B cell (primary cell): ENCODE data around the gene C10orf90. TPM values are rescaled to one million over a fixed set of nuclear protein-coding genes. Genes with fewer than 3 reads are reported as not detected.

ENCODE experiments used
- ATAC-seq: fragments of 200-7000 bp; cut with Tn5 transposase; one replicate; pipeline ENCODE4 v1.10.0; 2021; ENCODE audit warnings: low read depth, mild to moderate bottlenecking, moderate number of reproducible peaks, moderate library complexity
- CTCF ChIA-PET: fragments of 350-600 bp; sonication (Branson Sonifier 250); formaldehyde crosslinking; loops from one replicate; lab custom pipeline; 2021; ENCODE audit warnings: antibody characterized with exemption, inconsistent platforms; lab: Charles Lee
- POLR2A ChIA-PET: fragments of 350-600 bp; sonication (Branson Sonifier 250); formaldehyde crosslinking; loops from one replicate; lab custom pipeline; 2021; ENCODE audit warnings: antibody characterized with exemption; lab: Charles Lee
- DNase-seq: peaks from one replicate; pipeline ENCODE4 v3.0.0; 2013
- H2AFZ ChIP-seq: 2 replicates; pipeline ENCODE4 v1.6.1; 2012; ENCODE audit warnings: mild to moderate bottlenecking, low read depth, low read length; ENCODE audit not compliant: insufficient read depth, poor library complexity, severe bottlenecking
- H3K27ac ChIP-seq, 2 donors: 1 replicate in 1 of 2; 2 replicates in 1 of 2; pipeline ENCODE4 v1.5.1; 2012 to 2013; ENCODE audit warnings: low read length in 2 of 2, mild to moderate bottlenecking in 2 of 2, moderate library complexity in 1 of 2
- H3K27me3 ChIP-seq, 4 experiments: fragments of 200-600 bp in 1 of 4; sonication (generic) in 1 of 4; replicated peaks in 1 of 4; 1 replicate in 2 of 4; 2 replicates in 2 of 4; pipeline versions ENCODE4 v1.6.1 to v1.7.0; 2013 to 2016; ENCODE audit warnings: low read length in 3 of 4, mild to moderate bottlenecking in 2 of 4, mixed read lengths in 1 of 4, moderate library complexity in 1 of 4; ENCODE audit not compliant: insufficient read depth in 4 of 4, control insufficient read depth in 3 of 4; ENCODE audit errors: control extremely low read depth in 1 of 4
- H3K36me3 ChIP-seq, 2 experiments: replicated peaks in 1 of 2; 1 replicate in 1 of 2; 2 replicates in 1 of 2; pipeline versions ENCODE4 v1.6.1 to v1.7.1; 2013; ENCODE audit warnings: low read length in 1 of 2; ENCODE audit not compliant: insufficient read depth in 2 of 2, control insufficient read depth in 1 of 2; ENCODE audit errors: control extremely low read depth in 1 of 2, extremely low read depth in 1 of 2
- H3K4me1 ChIP-seq, 2 donors: fragments of 200-600 bp in 1 of 2; sonication (generic) in 1 of 2; 1 replicate in 1 of 2; 2 replicates in 1 of 2; pipeline versions ENCODE4 v1.5.1 to v1.6.1; 2013 to 2017; ENCODE audit warnings: low read length in 2 of 2; ENCODE audit not compliant: control insufficient read depth in 2 of 2, insufficient read depth in 2 of 2
- H3K4me2 ChIP-seq: replicated peaks from 2 replicates; pipeline ENCODE3; 2012; ENCODE audit warnings: mild to moderate bottlenecking, low read depth, low read length; ENCODE audit not compliant: poor library complexity, severe bottlenecking
- H3K4me3 ChIP-seq, 5 experiments: fragments of 200-600 bp in 1 of 5; sonication (generic) in 1 of 5; 1 replicate in 3 of 5; 2 replicates in 2 of 5; pipeline versions ENCODE4 v1.5.1 to v1.7.0; 2011 to 2016; ENCODE audit warnings: low read length in 4 of 5, mild to moderate bottlenecking in 4 of 5, low read depth in 2 of 5, control low read depth in 1 of 5, moderate library complexity in 1 of 5; ENCODE audit not compliant: insufficient read depth in 1 of 5; ENCODE audit errors: control extremely low read depth in 1 of 5, extremely low read depth in 1 of 5
- H3K79me2 ChIP-seq: fragments of 200-600 bp; sonication (generic); one replicate; pipeline ENCODE4 v1.6.0; 2016; ENCODE audit warnings: low read length; ENCODE audit not compliant: control insufficient read depth, insufficient read depth
- H3K9ac ChIP-seq: fragments of 200-600 bp; sonication (generic); 2 replicates; pipeline ENCODE4 v1.6.1; 2017; ENCODE audit warnings: mild to moderate bottlenecking, low read length, moderate library complexity
- H3K9me3 ChIP-seq, 3 donors: one replicate each; pipeline versions ENCODE4 v1.6.1 to v1.7.1; 2013; ENCODE audit warnings: low read length in 2 of 3; ENCODE audit not compliant: control insufficient read depth in 2 of 3, insufficient read depth in 1 of 3; ENCODE audit errors: control extremely low read depth in 1 of 3
- H4K20me1 ChIP-seq: 2 replicates; pipeline ENCODE4 v1.6.0; 2012; ENCODE audit warnings: mild to moderate bottlenecking, low read length; ENCODE audit not compliant: insufficient read depth, control insufficient read depth, poor library complexity, severe bottlenecking
- H3K27ac Mint-ChIP-seq: one replicate; pipeline ENCODE4 v1.8.0; 2021; ENCODE audit warnings: mixed read lengths
- H3K27me3 Mint-ChIP-seq: one replicate; pipeline ENCODE4 v1.8.0; 2021; ENCODE audit warnings: mixed read lengths
- H3K4me1 Mint-ChIP-seq: one replicate; pipeline ENCODE4 v1.8.0; 2021; ENCODE audit warnings: mixed read lengths
- H3K4me3 Mint-ChIP-seq: one replicate; pipeline ENCODE4 v1.8.0; 2021; ENCODE audit warnings: mixed read lengths
- H3K9me3 Mint-ChIP-seq: one replicate; pipeline ENCODE4 v1.8.0; 2022; ENCODE audit warnings: mixed read lengths; ENCODE audit not compliant: insufficient read depth
- EZH2 ChIP-seq: IDR thresholded peaks from 2 replicates; pipeline ENCODE4 v1.6.1; 2012; ENCODE audit warnings: borderline replicate concordance, low read depth, mild to moderate bottlenecking, moderate library complexity, low read length; ENCODE audit not compliant: insufficient read depth, poor library complexity, severe bottlenecking
- WGBS: methylation state at CpG from one replicate; pipeline ENCODE4 v1.1.5; 2013; ENCODE audit warnings: missing lambda C conversion rate; ENCODE audit not compliant: insufficient coverage; 5-methylcytosine and 5-hydroxymethylcytosine counted together
- intact Hi-C: fragments of 100-400 bp; cut with micrococcal nuclease; formaldehyde crosslinking; loops from one replicate; pipeline ENCODE4 v1.10.0; 2022
- polyA plus RNA-seq: library from polyadenylated mRNA; depleted of rRNA; stranded (reverse); fragments of >200 nt; gene quantifications from 2 replicates; pipeline ENCODE4 v1.2.3, GENCODE V29; 2012
- total RNA-seq, 2 donors: library from RNA; stranded (reverse); fragments of 120-200 nt in 1 of 2; gene quantifications; 1 replicate in 1 of 2; 2 replicates in 1 of 2; pipeline versions ENCODE4 v1.2.3 to v1.2.4, GENCODE V29; 2013 to 2022
- TF ChIP-seq, protein P1 (sequence below): fragments of 200-600 bp; IDR thresholded peaks from one replicate; pipeline ENCODE4 v1.8.0; 2022; ENCODE audit warnings: antibody characterized with exemption, mild to moderate bottlenecking

C10orf90 gene
- total and polyA plus RNA-seq, 2 donors (not counting 1 experiment from before 2014, with no cell fraction given), result not detected

DNA sequence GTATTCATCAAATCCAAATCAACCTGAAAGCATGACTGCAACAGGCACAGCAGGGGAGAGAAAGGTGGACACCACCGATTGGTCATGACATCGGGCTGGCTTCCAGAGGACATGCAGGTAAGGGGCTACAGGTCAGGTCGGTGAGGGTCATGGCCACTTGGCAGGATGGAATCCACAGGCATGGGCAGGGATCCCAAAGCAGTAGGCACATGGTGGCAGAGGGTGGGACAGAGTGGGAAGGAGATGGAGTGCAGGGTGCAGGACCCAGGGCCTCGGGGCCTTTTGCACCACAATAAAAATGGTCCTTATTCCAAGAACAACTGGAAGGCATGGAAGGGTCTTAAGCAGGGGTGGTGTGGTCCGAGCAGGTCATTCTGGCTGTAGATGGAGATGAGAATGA is 33.0 kb downstream of the C10orf90 start:
- H3K27ac ChIP-seq, result no peak overlapping the region
- TF ChIP-seq, protein P1, sequence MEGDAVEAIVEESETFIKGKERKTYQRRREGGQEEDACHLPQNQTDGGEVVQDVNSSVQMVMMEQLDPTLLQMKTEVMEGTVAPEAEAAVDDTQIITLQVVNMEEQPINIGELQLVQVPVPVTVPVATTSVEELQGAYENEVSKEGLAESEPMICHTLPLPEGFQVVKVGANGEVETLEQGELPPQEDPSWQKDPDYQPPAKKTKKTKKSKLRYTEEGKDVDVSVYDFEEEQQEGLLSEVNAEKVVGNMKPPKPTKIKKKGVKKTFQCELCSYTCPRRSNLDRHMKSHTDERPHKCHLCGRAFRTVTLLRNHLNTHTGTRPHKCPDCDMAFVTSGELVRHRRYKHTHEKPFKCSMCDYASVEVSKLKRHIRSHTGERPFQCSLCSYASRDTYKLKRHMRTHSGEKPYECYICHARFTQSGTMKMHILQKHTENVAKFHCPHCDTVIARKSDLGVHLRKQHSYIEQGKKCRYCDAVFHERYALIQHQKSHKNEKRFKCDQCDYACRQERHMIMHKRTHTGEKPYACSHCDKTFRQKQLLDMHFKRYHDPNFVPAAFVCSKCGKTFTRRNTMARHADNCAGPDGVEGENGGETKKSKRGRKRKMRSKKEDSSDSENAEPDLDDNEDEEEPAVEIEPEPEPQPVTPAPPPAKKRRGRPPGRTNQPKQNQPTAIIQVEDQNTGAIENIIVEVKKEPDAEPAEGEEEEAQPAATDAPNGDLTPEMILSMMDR, result no peak
- no peak for TF ChIP-seq EZH2
- no peaks in the 10 kb centered on the region for H3K27me3 Mint-ChIP-seq
- H3K4me3 ChIP-seq, result no peak overlapping the region
- intact Hi-C loops, result no loop called here
- POLR2A ChIA-PET, result no interaction called here
- WGBS, result 90% methylated on average over 4 of the region's 5 CpGs
- no peaks in the 10 kb centered on the region for H4K20me1 ChIP-seq
- ATAC-seq, result no peak
- H2AFZ ChIP-seq, result no peak overlapping the region
- H3K4me2 ChIP-seq, result no peak overlapping the region
- H3K4me1 ChIP-seq, result no peaks in the 10 kb centered on the region
- peaks cover 0 to 10% (median 0%) of the 10 kb centered on the region in 3 donors for H3K9me3 ChIP-seq
- no peaks in the 10 kb centered on the region for H3K36me3 ChIP-seq
- no peaks in the 10 kb centered on the region for H3K4me1 Mint-ChIP-seq
- H3K4me3 Mint-ChIP-seq, result no peak overlapping the region
- H3K27me3 ChIP-seq, result no peaks in the 10 kb centered on the region
- CTCF ChIA-PET, result no interaction called here
- H3K9me3 Mint-ChIP-seq, result peaks cover under 1% of the 10 kb centered on the region
- H3K9ac ChIP-seq, result no peak overlapping the region
- no peak overlapping the region for H3K27ac Mint-ChIP-seq
- DNase-seq, result no peak
- H3K79me2 ChIP-seq, result no peaks in the 10 kb centered on the region

DNA sequence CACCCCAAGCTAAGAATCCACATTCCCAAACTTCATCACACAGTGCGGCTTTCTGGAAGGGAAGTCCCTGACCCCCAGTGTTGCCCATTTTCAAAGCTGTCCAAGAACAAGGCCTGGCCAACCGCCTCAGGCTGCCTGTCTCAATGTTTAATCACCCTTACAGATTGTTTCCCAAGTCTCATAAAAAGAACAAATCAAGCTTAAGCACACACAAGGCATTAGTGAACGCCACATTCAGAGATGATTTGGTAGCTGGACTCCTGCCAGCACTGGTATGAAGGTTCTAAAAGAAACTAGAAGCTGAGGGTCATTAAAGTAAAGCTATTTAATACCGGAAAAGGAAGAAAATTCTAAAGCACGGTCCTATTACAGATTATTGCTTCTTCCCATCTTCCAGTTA is 35.6 kb downstream of the C10orf90 start:
- DNase-seq (no peak), ATAC-seq (no peak)
- Histone ChIP-seq H3K4me3 (no peak overlapping the region), H4K20me1 (no peaks in the 10 kb centered on the region), H3K79me2 (no peaks in the 10 kb centered on the region), H3K4me2 (no peak overlapping the region), H3K9me3 (peaks cover 0 to 10% (median 0%) of the 10 kb centered on the region in 3 donors), H2AFZ (no peak overlapping the region), H3K27me3 (no peaks in the 10 kb centered on the region), H3K27ac (no peak overlapping the region), H3K36me3 (no peaks in the 10 kb centered on the region), H3K4me1 (no peaks in the 10 kb centered on the region), H3K9ac (no peak overlapping the region)
- H3K4me1 Mint-ChIP-seq, result no peaks in the 10 kb centered on the region
- intact Hi-C loops, result no loop called here
- ChIA-PET POLR2A (no interaction called here), CTCF (no interaction called here)
- no peak overlapping the region for H3K4me3 Mint-ChIP-seq
- no peaks in the 10 kb centered on the region for H3K9me3 Mint-ChIP-seq
- no peak overlapping the region for H3K27ac Mint-ChIP-seq
- 85% methylated on average over 1 of the region's 5 CpGs for WGBS
- TF ChIP-seq EZH2, result no peak
- TF ChIP-seq, protein P1, result no peak
- no peaks in the 10 kb centered on the region for H3K27me3 Mint-ChIP-seq
